NCI-H1417 (cell line): Measurements from ENCODE around the gene ETV6.
A peak's percentile ranks its signal among the peaks of the same experiment; 100 is the strongest.

Experiments used
- DNase-seq, 3 experiments: peaks; one replicate each; lab custom pipeline; 2025; lab: John Stamatoyannopoulos, UW

The ETV6 gene

DNA sequence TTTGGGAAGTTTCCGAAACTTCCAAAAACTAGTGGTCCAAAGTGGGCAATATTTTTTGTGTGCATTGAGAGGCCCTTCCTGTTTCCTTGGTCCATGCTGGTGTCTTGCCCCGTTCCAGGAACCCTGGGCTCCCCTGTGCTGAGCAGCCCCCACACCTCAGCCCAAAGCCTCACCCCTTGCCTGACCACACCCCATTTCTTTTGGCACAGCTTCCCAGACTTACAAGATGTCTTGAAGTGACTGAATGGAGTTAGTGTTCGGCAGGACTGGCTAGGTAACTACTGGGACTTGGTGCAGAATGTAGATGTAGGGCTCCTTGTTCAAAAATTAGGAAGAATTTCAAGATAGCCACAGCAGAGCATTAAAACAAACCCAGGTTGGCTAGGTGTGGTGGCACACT is 68.6 kb downstream of the ETV6 start:
- no peak for DNase-seq

GRCh38 chr12:11718768-11719253 is 69.3 kb downstream of the ETV6 start:
- peak in 2 of 3 experiments; percentile 29 to 30 for DNase-seq

GRCh38 chr12:11719678-11720099 is 70.2 kb downstream of the ETV6 start:
- DNase-seq: no peak

GRCh38 chr12:11722071-11722470 is 72.6 kb downstream of the ETV6 start:
- no peak for DNase-seq

DNA sequence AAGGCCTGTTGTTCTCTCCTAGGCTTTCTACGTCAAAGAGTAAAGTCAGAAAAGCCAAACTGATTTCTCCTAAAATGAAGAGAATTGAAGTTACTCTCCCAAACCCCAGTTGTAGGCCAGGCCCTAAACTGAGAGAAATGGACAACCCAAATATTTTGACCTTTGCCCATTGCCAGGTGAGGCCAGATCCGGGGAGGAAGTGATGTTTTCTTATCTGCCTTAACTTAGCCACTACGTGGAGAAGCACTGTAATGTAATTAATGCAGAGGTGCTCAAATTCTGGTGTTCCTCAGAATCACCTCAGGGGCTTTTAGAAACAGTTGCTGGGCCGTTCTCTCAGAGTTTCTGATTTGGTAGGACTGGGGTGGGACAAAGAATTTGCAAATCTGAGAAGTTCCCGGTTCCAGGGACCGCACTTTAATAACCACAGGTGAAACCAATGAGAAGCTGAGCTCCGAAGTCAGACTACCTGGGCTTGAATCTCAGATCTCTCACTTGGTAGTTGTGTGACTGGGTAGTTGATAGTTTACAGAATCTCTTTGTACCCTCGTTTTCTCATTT is 73.2 kb downstream of the ETV6 start:
- DNase-seq: no peak

- peak in 1 of 3 experiments; percentile 70 for DNase-seq
These were observed 74.5 kb downstream of the ETV6 start for GRCh38 chr12:11723993-11724392.

GRCh38 chr12:11724888-11725311 is 75.4 kb downstream of the ETV6 start:
- DNase-seq: no peak

- DNase-seq: no peak
These were observed 76.2 kb downstream of the ETV6 start for GRCh38 chr12:11725686-11726085.

DNA sequence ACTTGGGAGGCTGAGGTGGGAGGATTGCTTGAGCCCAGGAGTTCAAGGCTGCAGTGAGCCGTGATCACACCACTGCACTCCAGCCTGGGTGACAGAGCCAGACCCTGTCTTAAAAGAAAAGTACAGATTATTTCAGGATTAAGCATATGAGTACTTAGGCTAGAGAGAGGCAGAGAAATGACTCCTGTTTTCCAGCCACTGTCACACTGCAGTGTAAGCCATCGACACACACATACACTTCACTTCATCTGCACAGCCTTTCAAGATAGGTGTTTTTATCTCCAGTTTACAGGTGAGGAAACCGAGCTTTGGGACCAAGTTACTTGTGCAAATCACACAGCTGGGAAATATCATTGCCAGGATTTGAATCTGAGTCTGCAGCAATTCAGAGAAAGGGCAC is 77.2 kb downstream of the ETV6 start:
- no peak for DNase-seq

- no peak for DNase-seq
These were observed 77.7 kb downstream of the ETV6 start for GRCh38 chr12:11727133-11727664.

DNA sequence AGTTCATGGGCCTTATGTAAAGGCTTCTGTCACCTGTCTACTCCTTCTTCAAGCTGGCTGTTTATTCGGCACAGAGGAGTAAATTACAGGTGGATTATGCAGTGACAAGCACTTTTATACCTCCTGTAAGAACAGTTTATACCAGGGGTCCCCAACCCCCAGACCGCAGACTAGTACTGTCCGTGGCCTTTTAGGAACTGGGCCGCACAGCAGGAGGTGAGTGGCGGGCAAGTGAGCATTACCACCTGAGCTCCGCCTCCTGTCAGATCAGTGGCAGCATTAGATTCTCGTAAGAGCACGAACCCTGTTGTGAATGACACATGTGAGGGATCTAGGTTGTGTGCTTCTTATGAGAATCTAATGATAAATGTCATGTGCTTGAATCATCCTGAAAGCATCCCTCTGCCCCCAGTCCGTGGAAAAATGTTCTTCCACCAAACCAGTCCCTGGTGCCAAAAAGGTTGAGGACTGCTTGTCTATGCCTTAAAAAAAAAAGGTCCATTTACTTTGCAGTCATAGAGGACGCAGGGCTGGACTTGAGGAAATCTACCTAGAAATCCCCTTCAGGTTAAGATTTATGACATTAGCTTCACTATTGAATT is 78.8 kb downstream of the ETV6 start:
- peak in 2 of 3 experiments; percentile 20 to 48 for DNase-seq

DNA sequence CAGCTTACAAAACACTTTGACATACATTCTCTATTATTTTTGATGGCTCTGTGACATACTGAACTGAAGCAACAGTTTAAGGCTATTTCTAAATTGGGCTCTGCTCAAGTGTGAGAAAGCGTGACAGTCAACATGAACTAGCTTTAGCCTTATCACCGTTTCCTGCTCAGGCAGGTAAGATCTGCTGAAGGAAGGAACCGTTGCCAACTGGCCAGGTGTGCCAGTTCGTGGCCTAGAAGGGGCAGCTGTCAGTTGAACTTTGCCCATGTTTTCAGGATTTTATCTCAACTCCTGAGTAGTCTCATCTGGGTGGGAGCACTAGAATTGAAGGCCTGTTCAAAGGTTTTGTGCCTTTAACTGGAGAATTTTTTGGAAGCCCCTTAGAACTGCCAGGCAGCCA is 79.5 kb downstream of the ETV6 start:
- DNase-seq: peak in 2 of 3 experiments; percentile 47 to 69

DNA sequence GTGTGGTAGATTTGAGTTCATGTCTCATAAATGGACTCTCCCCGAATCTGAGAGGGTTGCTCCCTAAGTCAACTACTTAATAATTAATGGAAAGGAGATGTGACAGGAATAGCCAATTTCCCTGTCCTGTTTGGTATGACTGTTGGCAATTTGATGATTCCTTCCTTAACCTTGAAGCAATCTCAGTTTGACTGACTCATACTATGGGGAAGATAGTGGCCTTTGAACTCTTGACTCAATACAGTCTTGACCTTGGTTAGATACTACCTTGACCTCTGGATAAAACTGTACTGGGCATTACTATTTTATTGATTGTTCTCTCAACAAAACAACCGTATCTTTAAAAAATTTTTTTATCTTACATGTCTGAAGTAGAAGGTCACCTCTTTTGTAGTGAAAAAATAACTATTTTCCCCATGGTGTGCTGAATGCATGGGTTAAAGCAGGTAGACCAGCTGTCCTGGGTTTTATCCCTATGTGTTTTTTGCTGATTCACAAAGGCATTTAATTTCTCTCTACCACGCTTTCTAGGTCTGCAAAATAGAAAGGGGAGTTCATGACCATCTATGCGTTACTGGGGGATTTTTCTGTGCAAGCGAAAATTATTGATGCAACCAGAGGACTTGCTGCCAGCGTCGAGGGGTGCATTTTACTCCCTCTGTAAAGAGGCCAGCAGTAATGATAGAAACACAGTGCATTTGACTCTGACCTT is 80.1 kb downstream of the ETV6 start:
- no peak for DNase-seq

DNA sequence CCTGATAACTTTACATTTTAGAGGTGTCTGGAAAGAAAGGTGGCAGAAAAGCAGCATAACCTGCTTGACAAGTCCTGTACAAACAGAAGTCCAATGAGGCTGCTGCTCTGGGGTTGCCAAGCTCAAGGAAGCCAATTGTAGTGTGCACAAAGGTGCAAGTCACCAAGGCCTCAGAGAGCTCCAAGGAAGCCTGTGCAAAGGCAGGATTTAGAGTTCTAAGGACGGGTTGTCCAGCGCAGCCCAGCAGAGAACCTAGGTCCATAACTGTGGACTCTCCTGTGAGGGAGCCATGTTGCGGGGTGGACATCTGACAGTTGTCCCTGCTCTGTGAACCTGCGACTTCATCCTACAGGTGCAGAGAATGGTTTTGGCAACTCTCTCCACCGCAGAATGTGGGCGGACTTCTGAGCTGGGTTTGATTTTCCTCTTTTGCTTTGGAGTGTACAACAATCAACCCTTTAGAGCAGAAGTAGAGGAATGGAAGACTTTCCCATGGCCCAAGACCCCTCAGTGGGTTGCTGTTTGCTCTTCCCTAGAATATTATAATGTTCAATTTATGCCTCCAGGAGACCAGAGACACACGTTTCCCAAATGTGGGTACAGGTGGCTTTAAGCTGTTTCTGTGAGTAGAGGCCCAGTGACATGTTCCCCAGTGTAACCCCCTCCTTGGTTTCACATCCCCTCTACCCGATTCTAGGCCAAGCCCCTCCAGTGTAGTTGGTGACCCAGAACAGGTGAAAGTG is 81.0 kb downstream of the ETV6 start:
- peak in 2 of 3 experiments; percentile 52 to 81 for DNase-seq

- no peak for DNase-seq
These were observed 81.5 kb downstream of the ETV6 start for GRCh38 chr12:11731042-11731357.

DNA sequence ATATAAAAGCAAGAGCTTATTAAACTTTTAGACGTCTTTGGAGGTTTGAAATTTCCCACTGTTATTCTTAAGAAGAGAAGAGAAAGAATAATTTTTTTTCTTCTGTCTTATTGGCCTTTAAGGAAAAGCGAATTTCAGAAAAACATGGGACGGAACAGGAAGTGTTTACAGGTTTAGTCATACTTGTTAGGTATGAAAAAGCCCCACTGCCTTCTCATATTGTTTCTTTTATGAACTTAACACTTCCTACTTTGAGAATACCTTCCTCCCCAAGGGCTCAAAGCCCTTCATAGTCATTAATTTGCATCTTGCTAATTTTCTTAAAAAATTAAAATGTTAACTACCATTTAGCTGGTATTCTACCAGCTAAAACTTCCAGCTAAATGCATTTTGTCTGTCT is 82.0 kb downstream of the ETV6 start:
- no peak for DNase-seq

DNA sequence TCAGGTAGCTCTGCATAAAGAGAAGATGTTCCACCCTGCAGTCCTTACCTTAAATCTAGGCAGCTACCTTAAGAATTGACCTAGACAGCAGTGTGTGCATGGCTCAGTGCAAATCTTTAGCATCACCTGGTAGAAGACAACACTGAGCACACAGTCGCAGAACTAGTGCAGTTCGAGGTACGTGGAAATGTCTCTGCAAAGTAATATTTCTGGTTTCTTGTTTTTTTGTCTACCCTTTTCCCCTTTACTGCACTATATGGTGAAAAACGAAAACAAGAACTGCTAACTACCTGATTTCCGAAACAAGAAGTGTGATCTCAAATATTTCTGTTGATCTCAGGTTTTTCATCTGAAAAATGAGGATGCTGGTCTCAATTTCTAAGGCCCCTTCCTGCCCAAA is 82.5 kb downstream of the ETV6 start:
- DNase-seq: no peak

- DNase-seq: no peak
These were observed 83.2 kb downstream of the ETV6 start for GRCh38 chr12:11732715-11733114.

DNA sequence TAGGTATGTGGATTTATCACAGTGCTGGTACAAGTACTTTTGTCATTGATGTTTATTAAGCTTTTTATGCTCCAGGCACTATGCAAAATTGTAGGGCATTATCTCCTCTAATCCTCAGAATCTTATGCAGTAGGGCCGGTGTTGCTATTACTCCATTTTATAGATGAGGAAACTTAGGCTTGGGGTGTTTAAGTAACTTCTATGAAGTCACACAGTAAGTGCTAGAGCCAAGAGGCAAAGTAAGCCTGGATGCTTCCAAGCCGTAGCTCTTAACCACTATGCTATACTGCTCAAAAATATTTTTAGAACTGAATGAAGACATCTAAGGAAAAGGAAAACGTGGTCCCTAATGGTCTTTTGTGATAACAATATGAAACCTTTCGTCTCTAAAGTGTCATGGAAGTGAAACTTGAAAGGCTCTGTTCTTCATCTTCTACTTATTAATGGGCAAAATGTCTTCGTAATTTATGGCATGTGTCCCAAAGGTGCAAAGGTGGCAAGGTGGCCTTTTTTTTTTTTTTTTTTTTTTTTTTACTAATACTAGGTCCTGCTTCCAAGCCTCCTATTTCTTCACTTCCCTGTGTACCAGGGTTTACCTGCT is 85.2 kb downstream of the ETV6 start:
- DNase-seq: no peak

- no peak for DNase-seq
These were observed 89.0 kb downstream of the ETV6 start for GRCh38 chr12:11738450-11738849.

GRCh38 chr12:11739980-11740577 is 90.6 kb downstream of the ETV6 start:
- DNase-seq: no peak
